ENCODE data around the gene RBPJ. TPM values are rescaled to one million over a fixed set of nuclear protein-coding genes. Genes with fewer than 3 reads are reported as not detected.

Gene RBPJ
- total and polyA plus RNA-seq, 12 donors, result 10.1 to 59.1 (median 38.1) TPM

GRCh38 chr4:26458157-26458561, 137.3 kb downstream of the RBPJ start:
- Histone ChIP-seq H3K36me3 (no peaks in the 10 kb centered on the region), H3K27me3 (peaks cover 0 to 9% (median 0%) of the 10 kb centered on the region in 7 donors), H3K4me3 (no peak overlapping the region), H3K4me1 (peaks cover 0 to 8% (median 0%) of the 10 kb centered on the region in 9 donors), H3K27ac (no peak overlapping the region), H3K9me3 (peaks cover 0 to 10% (median 0%) of the 10 kb centered on the region in 11 donors)
- DNase-seq (no peak), ATAC-seq (no peak)
- TF ChIP-seq CTCF (IDR thresholded peaks at IDR 0.05), result no peak
- intact Hi-C loops (cut with DNase I), result loop anchor here (2.0 to 10.0 kb wide), 10 partner anchors 117 to 559 kb away; no protein-coding TSS in a partner anchor
- 59 to 74% methylated on average over 7 of the region's 7 CpGs for WGBS, 2 donors

- Histone ChIP-seq H3K27ac (no peak overlapping the region), H3K9me3 (peaks cover 0 to 7% (median 0%) of the 10 kb centered on the region in 11 donors), H3K4me3 (no peak overlapping the region), H3K4me1 (peaks cover 0 to 8% (median 0%) of the 10 kb centered on the region in 9 donors), H3K27me3 (peaks cover 0 to 13% (median 0%) of the 10 kb centered on the region in 7 donors), H3K36me3 (no peaks in the 10 kb centered on the region)
- TF ChIP-seq CTCF (IDR thresholded peaks at IDR 0.05), result peak; percentile 33 to 71 (median 62)
- ATAC-seq, result peak in 3 of 8 donors; percentile 54 to 62 (median 58)
- 34 to 43% methylated on average over 19 of the region's 19 CpGs for WGBS, 2 donors
- DNase-seq, result no peak
- intact Hi-C loops (cut with DNase I), result loop anchor here (1.0 to 10.0 kb wide), 11 partner anchors 116 to 558 kb away; no protein-coding TSS in a partner anchor
Measured at GRCh38 chr4:26459054-26459755, 138.4 kb downstream of the RBPJ start.

GRCh38 chr4:26459756-26460530, 139.1 kb downstream of the RBPJ start:
- Histone ChIP-seq H3K9me3 (no peaks in the 10 kb centered on the region), H3K27ac (no peak overlapping the region), H3K36me3 (no peaks in the 10 kb centered on the region), H3K4me3 (no peak overlapping the region), H3K4me1 (peaks cover 0 to 8% (median 0%) of the 10 kb centered on the region in 9 donors), H3K27me3 (peaks cover 0 to 13% (median 0%) of the 10 kb centered on the region in 7 donors)
- TF ChIP-seq CTCF (IDR thresholded peaks at IDR 0.05), result no peak
- intact Hi-C loops (cut with DNase I), result loop anchor here (1.0 to 10.0 kb wide), 12 partner anchors 115 to 557 kb away; no protein-coding TSS in a partner anchor
- WGBS, 2 donors, result 91 to 92% methylated on average over 13 of the region's 13 CpGs
- ATAC-seq (no peak), DNase-seq (no peak)

GRCh38 chr4:26462874-26463273, 142.1 kb downstream of the RBPJ start:
- Histone ChIP-seq H3K36me3 (no peaks in the 10 kb centered on the region), H3K4me3 (no peak overlapping the region), H3K4me1 (peaks cover 0 to 8% (median 0%) of the 10 kb centered on the region in 9 donors), H3K27me3 (peaks cover 0 to 5% (median 0%) of the 10 kb centered on the region in 7 donors), H3K9me3 (no peaks in the 10 kb centered on the region), H3K27ac (no peak overlapping the region)
- ATAC-seq (no peak), DNase-seq (no peak)
- intact Hi-C loops (cut with DNase I), result loop anchor here in 3 of 10 donors (5.0 to 10.0 kb wide), 2 partner anchors 252 to 254 kb away; no protein-coding TSS in a partner anchor
- TF ChIP-seq CTCF (IDR thresholded peaks at IDR 0.05), result no peak
- WGBS, 2 donors, result 70 to 80% methylated on average over 2 of the region's 2 CpGs
